Spleen (tissue), 7 donors: Measurements from ENCODE around the gene DCTN4.

Source experiments
- CTCF ChIP-seq, 11 experiments: fragments of 200-600 bp in 7 of 11; fragments of 450-650 bp in 4 of 11; sonication (generic) in 4 of 11; IDR thresholded peaks in 8 of 11; conservative IDR thresholded peaks in 3 of 11; 1 replicate in 7 of 11; 2 replicates in 4 of 11; pipeline versions ENCODE4 v1.4.0 to v1.8.0; 2016 to 2021; ENCODE audit warnings: antibody characterized with exemption in 11 of 11, inconsistent platforms in 4 of 11, mild to moderate bottlenecking in 1 of 11
- POLR2A ChIP-seq, 3 donors: fragments of 450-650 bp; IDR thresholded peaks; one replicate each; pipeline ENCODE4 v1.5.1; 2017; ENCODE audit warnings: antibody characterized with exemption in 3 of 3, mild to moderate bottlenecking in 1 of 3
- donor health status: DM: no; HTN: no; CAD: no; lungs with moderate emphysema.
- donor health status: DM: no; HTN: no; CAD: no.
- donor health status: DM: no; HTN: no; CAD: no.

GRCh38 chr5:150781706-150782614, 23.1 kb upstream of the DCTN4 start:
- TF ChIP-seq CTCF (IDR thresholded peaks at IDR 0.05 in 8 of 11, conservative IDR thresholded peaks at IDR 0.05 in 3 of 11) (no peak), POLR2A (IDR thresholded peaks at IDR 0.05) (peak in 2 of 3 donors; percentile 32)
